Measurements from ENCODE around the gene ARSB. TPM values are rescaled to one million over a fixed set of nuclear protein-coding genes. Genes with fewer than 3 reads are reported as not detected.
A peak's percentile ranks its signal among the peaks of the same experiment; 100 is the strongest.

The ARSB gene
- total RNA-seq, 2 experiments from 2014 or later = 4.4 to 5.2 TPM

GRCh38 chr5:79031485-79031867 is 46.4 kb upstream of the ARSB start:
- Mint-ChIP-seq H3K27me3 (peaks cover 14% of the 10 kb centered on the region), H3K4me3 (no peak overlapping the region), H3K9me3 (no peaks in the 10 kb centered on the region), H3K36me3 (ENCODE audit: low read depth) (no peaks in the 10 kb centered on the region), H3K4me1 (ENCODE audit: low read depth) (no peaks in the 10 kb centered on the region), H3K27ac (no peak overlapping the region)
- intact Hi-C loops (cut with DNase I, micrococcal nuclease) = no loop called here
- H3K27me3 ChIP-seq (ENCODE audit: control insufficient read depth in 1 of 2, insufficient read depth in 2 of 2, low read length in 2 of 2) = peaks cover 0 to 9% of the 10 kb centered on the region in 2 experiments
- no peaks in the 10 kb centered on the region for H3K36me3 ChIP-seq (ENCODE audit: insufficient read depth, low read length)
- ChIA-PET POLR2A (no interaction called here), CTCF (no interaction called here)
- no peaks in the 10 kb centered on the region for H3K9me3 ChIP-seq (ENCODE audit: control insufficient read depth in 1 of 2, insufficient read depth in 1 of 2, low read length in 2 of 2)
- H3K4me1 ChIP-seq (ENCODE audit: insufficient read depth, low read length) = no peaks in the 10 kb centered on the region
- DNase-seq = no peak
- no peak for ATAC-seq (ENCODE audit: poor library complexity)
- H3K4me3 ChIP-seq (ENCODE audit: low read length) = no peak overlapping the region
- H3K27ac ChIP-seq (ENCODE audit: low read depth in 1 of 2, low read length in 2 of 2) = no peak overlapping the region
- TF ChIP-seq CTCF (IDR thresholded peaks at IDR 0.05) = no peak

- Mint-ChIP-seq H3K4me3 (no peak overlapping the region), H3K9me3 (no peaks in the 10 kb centered on the region), H3K36me3 (ENCODE audit: low read depth) (no peaks in the 10 kb centered on the region), H3K27ac (no peak overlapping the region), H3K27me3 (peaks cover 20% of the 10 kb centered on the region), H3K4me1 (ENCODE audit: low read depth) (no peaks in the 10 kb centered on the region)
- no peak overlapping the region for H3K27ac ChIP-seq (ENCODE audit: low read depth in 1 of 2, low read length in 2 of 2)
- POLR2A ChIA-PET = no interaction called here
- H3K9me3 ChIP-seq (ENCODE audit: control insufficient read depth in 1 of 2, insufficient read depth in 1 of 2, low read length in 2 of 2) = no peaks in the 10 kb centered on the region
- CTCF ChIA-PET = no interaction called here
- no peaks in the 10 kb centered on the region for H3K36me3 ChIP-seq (ENCODE audit: insufficient read depth, low read length)
- H3K4me3 ChIP-seq (ENCODE audit: low read length) = no peak overlapping the region
- DNase-seq (no peak), ATAC-seq (ENCODE audit: poor library complexity) (no peak)
- intact Hi-C loops (cut with DNase I, micrococcal nuclease) = no loop called here
- H3K27me3 ChIP-seq (ENCODE audit: control insufficient read depth in 1 of 2, insufficient read depth in 2 of 2, low read length in 2 of 2) = peaks cover 0 to 9% of the 10 kb centered on the region in 2 experiments
- TF ChIP-seq CTCF (IDR thresholded peaks at IDR 0.05) = no peak
- H3K4me1 ChIP-seq (ENCODE audit: insufficient read depth, low read length) = no peaks in the 10 kb centered on the region
These were observed 45.8 kb upstream of the ARSB start for GRCh38 chr5:79030663-79031484.

- TF ChIP-seq CTCF (IDR thresholded peaks at IDR 0.05) = peak; percentile 89
- CTCF ChIA-PET = interaction anchor here (0.5 to 1.5 kb wide), 15 partner anchors 9 to 833 kb away, joined by 3 to 8 read pairs (median 3); partner anchors contain the start of gene ARSB
- Histone ChIP-seq H3K27me3 (ENCODE audit: control insufficient read depth in 1 of 2, insufficient read depth in 2 of 2, low read length in 2 of 2) (peaks cover 14 to 38% of the 10 kb centered on the region in 2 experiments), H3K4me1 (ENCODE audit: insufficient read depth, low read length) (peaks cover 4% of the 10 kb centered on the region), H3K27ac (ENCODE audit: low read depth in 1 of 2, low read length in 2 of 2) (no peak overlapping the region), H3K36me3 (ENCODE audit: insufficient read depth, low read length) (no peaks in the 10 kb centered on the region), H3K9me3 (ENCODE audit: control insufficient read depth in 1 of 2, insufficient read depth in 1 of 2, low read length in 2 of 2) (no peaks in the 10 kb centered on the region), H3K4me3 (ENCODE audit: low read length) (no peak overlapping the region)
- H3K36me3 Mint-ChIP-seq (ENCODE audit: low read depth) = no peaks in the 10 kb centered on the region
- DNase-seq (peak; percentile 11 to 70 (median 28)), ATAC-seq (ENCODE audit: poor library complexity) (no peak)
- no peaks in the 10 kb centered on the region for H3K9me3 Mint-ChIP-seq
- peaks cover 77% of the 10 kb centered on the region for H3K27me3 Mint-ChIP-seq
- POLR2A ChIA-PET = interaction anchor here (0.8 to 1.4 kb wide), 2 partner anchors 39 to 108 kb away, joined by 3 to 4 read pairs; no protein-coding TSS in a partner anchor
- peaks cover 10% of the 10 kb centered on the region for H3K4me1 Mint-ChIP-seq (ENCODE audit: low read depth)
- no peak overlapping the region for H3K4me3 Mint-ChIP-seq
- intact Hi-C loops (cut with DNase I, micrococcal nuclease) = loop anchor here (2.0 kb wide), 1 partner anchor 108 kb away; no protein-coding TSS in a partner anchor
- no peak overlapping the region for H3K27ac Mint-ChIP-seq
These were observed 40.0 kb upstream of the ARSB start for GRCh38 chr5:79025054-79025472.

All from CD4-positive, alpha-beta T cell (primary cell).